ENCODE data around the gene USP17L27.
"Not testable (repeated sequence)": the region's sequence is repeated elsewhere in the genome, so short reads cannot be mapped to it uniquely, and the experiment has no call there.

USP17L27 gene

DNA sequence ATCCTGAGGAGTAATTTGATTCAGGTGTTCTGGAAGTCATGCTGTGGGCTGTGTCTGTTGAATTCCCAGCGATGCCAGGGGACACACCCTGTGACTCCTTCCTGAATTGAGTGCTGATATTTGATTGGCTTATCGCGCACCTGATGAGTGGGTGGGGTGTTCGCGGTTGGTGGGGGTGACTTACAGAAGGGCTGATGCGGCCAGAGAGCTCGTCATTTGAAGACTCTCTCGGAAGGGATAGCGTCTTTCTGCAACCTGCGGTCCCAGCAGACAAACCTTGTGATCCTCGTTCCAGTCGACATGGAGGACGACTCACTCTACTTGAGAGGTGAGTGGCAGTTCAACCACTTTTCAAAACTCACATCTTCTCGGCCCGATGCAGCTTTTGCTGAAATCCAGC lies at the start of gene USP17L27:
Gene USP17L27 (plus strand): TSS at position 301 of the 400 bp plus-strand sequence. CDS start 0 bp downstream, at position 301.
- DNase-seq; H3K36me3 ChIP-seq (replicated peaks; ENCODE audit: insufficient read depth, low read length): not testable (repeated sequence)

GRCh38 chr4:9324191-9324590 lies 19.8 kb upstream of the USP17L27 start:
- not testable (repeated sequence) for H3K9ac ChIP-seq (ENCODE audit: low read length); H3K4me3 ChIP-seq (ENCODE audit: low read length); H3K4me2 ChIP-seq (ENCODE audit: low read depth, low read length); H3K4me1 ChIP-seq (ENCODE audit: low read length); H2AFZ ChIP-seq (ENCODE audit: low read length); H3K27ac ChIP-seq (ENCODE audit: low read length); H3K79me2 ChIP-seq (ENCODE audit: low read length); H3K36me3 ChIP-seq (replicated peaks; ENCODE audit: insufficient read depth, low read length); H3F3A ChIP-seq (ENCODE audit: insufficient read depth, low read length); H4K20me1 ChIP-seq (ENCODE audit: insufficient read depth, low read length); DNase-seq; H3K9me3 ChIP-seq (replicated peaks; ENCODE audit: insufficient read depth, low read length); H3K9me2 ChIP-seq (replicated peaks; ENCODE audit: insufficient read depth, low read length); H3K27me3 ChIP-seq (replicated peaks; ENCODE audit: insufficient read depth, low read length)

More for the DNA sequence above, at the start of gene USP17L27:
- not testable (repeated sequence) for H3K4me1 ChIP-seq (ENCODE audit: low read length); H3K4me2 ChIP-seq (ENCODE audit: low read depth, low read length); H3F3A ChIP-seq (ENCODE audit: insufficient read depth, low read length); H4K20me1 ChIP-seq (ENCODE audit: insufficient read depth, low read length); H3K27me3 ChIP-seq (replicated peaks; ENCODE audit: insufficient read depth, low read length); H3K27ac ChIP-seq (ENCODE audit: low read length); H3K4me3 ChIP-seq (ENCODE audit: low read length); H3K9me3 ChIP-seq (replicated peaks; ENCODE audit: insufficient read depth, low read length); H3K9ac ChIP-seq (ENCODE audit: low read length); H3K79me2 ChIP-seq (ENCODE audit: low read length); H2AFZ ChIP-seq (ENCODE audit: low read length); H3K9me2 ChIP-seq (replicated peaks; ENCODE audit: insufficient read depth, low read length)

DNA sequence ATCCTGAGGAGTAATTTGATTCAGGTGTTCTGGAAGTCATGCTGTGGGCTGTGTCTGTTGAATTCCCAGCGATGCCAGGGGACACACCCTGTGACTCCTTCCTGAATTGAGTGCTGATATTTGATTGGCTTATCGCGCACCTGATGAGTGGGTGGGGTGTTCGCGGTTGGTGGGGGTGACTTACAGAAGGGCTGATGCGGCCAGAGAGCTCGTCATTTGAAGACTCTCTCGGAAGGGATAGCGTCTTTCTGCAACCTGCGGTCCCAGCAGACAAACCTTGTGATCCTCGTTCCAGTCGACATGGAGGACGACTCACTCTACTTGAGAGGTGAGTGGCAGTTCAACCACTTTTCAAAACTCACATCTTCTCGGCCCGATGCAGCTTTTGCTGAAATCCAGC lies 19.1 kb upstream of the USP17L27 start, which contains the start of gene USP17L24:
Gene USP17L24 (plus strand): TSS at position 301 of the 400 bp plus-strand sequence. CDS start 0 bp downstream, at position 301.
- H3K9me3 ChIP-seq (replicated peaks; ENCODE audit: insufficient read depth, low read length); H3K4me3 ChIP-seq (ENCODE audit: low read length); DNase-seq; H3K79me2 ChIP-seq (ENCODE audit: low read length); H3K27me3 ChIP-seq (replicated peaks; ENCODE audit: insufficient read depth, low read length); H3K4me1 ChIP-seq (ENCODE audit: low read length); H3K27ac ChIP-seq (ENCODE audit: low read length); H2AFZ ChIP-seq (ENCODE audit: low read length); H4K20me1 ChIP-seq (ENCODE audit: insufficient read depth, low read length); H3K36me3 ChIP-seq (replicated peaks; ENCODE audit: insufficient read depth, low read length); H3F3A ChIP-seq (ENCODE audit: insufficient read depth, low read length); H3K9ac ChIP-seq (ENCODE audit: low read length); H3K9me2 ChIP-seq (replicated peaks; ENCODE audit: insufficient read depth, low read length); H3K4me2 ChIP-seq (ENCODE audit: low read depth, low read length): not testable (repeated sequence)

DNA sequence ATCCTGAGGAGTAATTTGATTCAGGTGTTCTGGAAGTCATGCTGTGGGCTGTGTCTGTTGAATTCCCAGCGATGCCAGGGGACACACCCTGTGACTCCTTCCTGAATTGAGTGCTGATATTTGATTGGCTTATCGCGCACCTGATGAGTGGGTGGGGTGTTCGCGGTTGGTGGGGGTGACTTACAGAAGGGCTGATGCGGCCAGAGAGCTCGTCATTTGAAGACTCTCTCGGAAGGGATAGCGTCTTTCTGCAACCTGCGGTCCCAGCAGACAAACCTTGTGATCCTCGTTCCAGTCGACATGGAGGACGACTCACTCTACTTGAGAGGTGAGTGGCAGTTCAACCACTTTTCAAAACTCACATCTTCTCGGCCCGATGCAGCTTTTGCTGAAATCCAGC lies 14.3 kb upstream of the USP17L27 start, which contains the start of gene USP17L25:
Gene USP17L25 (plus strand): TSS at position 301 of the 400 bp plus-strand sequence. CDS start 0 bp downstream, at position 301.
- not testable (repeated sequence) for H3K9me2 ChIP-seq (replicated peaks; ENCODE audit: insufficient read depth, low read length); H3K4me3 ChIP-seq (ENCODE audit: low read length); H3F3A ChIP-seq (ENCODE audit: insufficient read depth, low read length); H3K79me2 ChIP-seq (ENCODE audit: low read length); H3K27ac ChIP-seq (ENCODE audit: low read length); DNase-seq; H3K4me2 ChIP-seq (ENCODE audit: low read depth, low read length); H2AFZ ChIP-seq (ENCODE audit: low read length); H3K9ac ChIP-seq (ENCODE audit: low read length); H3K9me3 ChIP-seq (replicated peaks; ENCODE audit: insufficient read depth, low read length); H3K36me3 ChIP-seq (replicated peaks; ENCODE audit: insufficient read depth, low read length); H3K27me3 ChIP-seq (replicated peaks; ENCODE audit: insufficient read depth, low read length); H3K4me1 ChIP-seq (ENCODE audit: low read length); H4K20me1 ChIP-seq (ENCODE audit: insufficient read depth, low read length)

DNA sequence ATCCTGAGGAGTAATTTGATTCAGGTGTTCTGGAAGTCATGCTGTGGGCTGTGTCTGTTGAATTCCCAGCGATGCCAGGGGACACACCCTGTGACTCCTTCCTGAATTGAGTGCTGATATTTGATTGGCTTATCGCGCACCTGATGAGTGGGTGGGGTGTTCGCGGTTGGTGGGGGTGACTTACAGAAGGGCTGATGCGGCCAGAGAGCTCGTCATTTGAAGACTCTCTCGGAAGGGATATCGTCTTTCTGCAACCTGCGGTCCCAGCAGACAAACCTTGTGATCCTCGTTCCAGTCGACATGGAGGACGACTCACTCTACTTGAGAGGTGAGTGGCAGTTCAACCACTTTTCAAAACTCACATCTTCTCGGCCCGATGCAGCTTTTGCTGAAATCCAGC lies 9.6 kb upstream of the USP17L27 start, which contains the start of gene USP17L26:
Gene USP17L26 (plus strand): TSS at position 301 of the 400 bp plus-strand sequence. CDS start 0 bp downstream, at position 301.
- not testable (repeated sequence) for H3K9ac ChIP-seq (ENCODE audit: low read length); H3K79me2 ChIP-seq (ENCODE audit: low read length); H4K20me1 ChIP-seq (ENCODE audit: insufficient read depth, low read length); H3K4me2 ChIP-seq (ENCODE audit: low read depth, low read length); H3K9me3 ChIP-seq (replicated peaks; ENCODE audit: insufficient read depth, low read length); H3K36me3 ChIP-seq (replicated peaks; ENCODE audit: insufficient read depth, low read length); H3K4me3 ChIP-seq (ENCODE audit: low read length); H3K27me3 ChIP-seq (replicated peaks; ENCODE audit: insufficient read depth, low read length); H3K27ac ChIP-seq (ENCODE audit: low read length); DNase-seq; H3K4me1 ChIP-seq (ENCODE audit: low read length); H3F3A ChIP-seq (ENCODE audit: insufficient read depth, low read length); H2AFZ ChIP-seq (ENCODE audit: low read length); H3K9me2 ChIP-seq (replicated peaks; ENCODE audit: insufficient read depth, low read length)

GRCh38 chr4:9339103-9339502 lies 4.8 kb upstream of the USP17L27 start, which contains the start of gene USP17L5:
TSS of gene USP17L5 (plus strand) at chr4:9339403. CDS start at chr4:9339403, 0 bp downstream.
- H3K9me2 ChIP-seq (replicated peaks; ENCODE audit: insufficient read depth, low read length); H3K27ac ChIP-seq (ENCODE audit: low read length); H3K9me3 ChIP-seq (replicated peaks; ENCODE audit: insufficient read depth, low read length); H3K79me2 ChIP-seq (ENCODE audit: low read length); DNase-seq; H3K4me3 ChIP-seq (ENCODE audit: low read length); H3K4me1 ChIP-seq (ENCODE audit: low read length); H3K4me2 ChIP-seq (ENCODE audit: low read depth, low read length); H3F3A ChIP-seq (ENCODE audit: insufficient read depth, low read length); H4K20me1 ChIP-seq (ENCODE audit: insufficient read depth, low read length); H3K36me3 ChIP-seq (replicated peaks; ENCODE audit: insufficient read depth, low read length); H2AFZ ChIP-seq (ENCODE audit: low read length); H3K27me3 ChIP-seq (replicated peaks; ENCODE audit: insufficient read depth, low read length); H3K9ac ChIP-seq (ENCODE audit: low read length): not testable (repeated sequence)

DNA sequence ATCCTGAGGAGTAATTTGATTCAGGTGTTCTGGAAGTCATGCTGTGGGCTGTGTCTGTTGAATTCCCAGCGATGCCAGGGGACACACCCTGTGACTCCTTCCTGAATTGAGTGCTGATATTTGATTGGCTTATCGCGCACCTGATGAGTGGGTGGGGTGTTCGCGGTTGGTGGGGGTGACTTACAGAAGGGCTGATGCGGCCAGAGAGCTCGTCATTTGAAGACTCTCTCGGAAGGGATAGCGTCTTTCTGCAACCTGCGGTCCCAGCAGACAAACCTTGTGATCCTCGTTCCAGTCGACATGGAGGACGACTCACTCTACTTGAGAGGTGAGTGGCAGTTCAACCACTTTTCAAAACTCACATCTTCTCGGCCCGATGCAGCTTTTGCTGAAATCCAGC lies 4.6 kb downstream of the USP17L27 start, which contains the start of gene USP17L28:
Gene USP17L28 (plus strand): TSS at position 301 of the 400 bp plus-strand sequence. CDS start 0 bp downstream, at position 301.
- H4K20me1 ChIP-seq (ENCODE audit: insufficient read depth, low read length); H3K4me2 ChIP-seq (ENCODE audit: low read depth, low read length); H3K9ac ChIP-seq (ENCODE audit: low read length); H3K27ac ChIP-seq (ENCODE audit: low read length); H3K36me3 ChIP-seq (replicated peaks; ENCODE audit: insufficient read depth, low read length); H3K9me2 ChIP-seq (replicated peaks; ENCODE audit: insufficient read depth, low read length); DNase-seq; H2AFZ ChIP-seq (ENCODE audit: low read length); H3K4me1 ChIP-seq (ENCODE audit: low read length); H3K79me2 ChIP-seq (ENCODE audit: low read length); H3K9me3 ChIP-seq (replicated peaks; ENCODE audit: insufficient read depth, low read length); H3K4me3 ChIP-seq (ENCODE audit: low read length); H3F3A ChIP-seq (ENCODE audit: insufficient read depth, low read length); H3K27me3 ChIP-seq (replicated peaks; ENCODE audit: insufficient read depth, low read length): not testable (repeated sequence)

DNA sequence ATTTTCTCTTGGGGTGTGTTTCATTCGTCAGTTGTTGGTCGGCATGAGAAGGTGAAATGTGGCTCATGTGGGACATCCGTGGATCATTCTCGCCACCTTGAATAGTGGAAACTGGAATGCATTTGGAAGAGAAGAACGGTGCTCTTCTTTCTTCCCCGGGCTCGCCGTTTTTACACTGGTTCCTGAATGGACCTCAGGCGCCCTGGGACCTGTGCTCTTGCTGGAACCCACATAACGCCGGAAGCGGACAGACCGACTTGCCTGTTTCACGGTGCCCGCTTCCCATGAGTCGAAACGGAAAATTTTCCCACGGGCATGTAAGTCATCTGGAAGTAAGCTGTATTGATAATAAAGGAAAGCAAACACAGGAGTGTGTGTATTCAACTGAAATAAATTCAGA lies 6.9 kb downstream of the USP17L27 start:
- DNase-seq; H3K9me2 ChIP-seq (replicated peaks; ENCODE audit: insufficient read depth, low read length); H4K20me1 ChIP-seq (ENCODE audit: insufficient read depth, low read length); H3K27me3 ChIP-seq (replicated peaks; ENCODE audit: insufficient read depth, low read length); H3K79me2 ChIP-seq (ENCODE audit: low read length); H3K9ac ChIP-seq (ENCODE audit: low read length); H3F3A ChIP-seq (ENCODE audit: insufficient read depth, low read length); H3K4me3 ChIP-seq (ENCODE audit: low read length); H3K9me3 ChIP-seq (replicated peaks; ENCODE audit: insufficient read depth, low read length); H3K4me2 ChIP-seq (ENCODE audit: low read depth, low read length); H3K27ac ChIP-seq (ENCODE audit: low read length); H3K4me1 ChIP-seq (ENCODE audit: low read length); H2AFZ ChIP-seq (ENCODE audit: low read length); H3K36me3 ChIP-seq (replicated peaks; ENCODE audit: insufficient read depth, low read length): not testable (repeated sequence)
